HT1080 (cell line): ENCODE results near the gene MIEF2. TPM values are rescaled to one million over a fixed set of nuclear protein-coding genes. Genes with fewer than 3 reads are reported as not detected.

Experiments used
- DNase-seq: peaks from one replicate; pipeline ENCODE4 v3.0.0-alpha.2; 2015; ENCODE audit warnings: low read depth
- total RNA-seq: library from RNA; depleted of rRNA; stranded (reverse); fragments of >200 nt; shearing (Covaris generic); gene quantifications from 2 replicates; pipeline ENCODE4 v1.2.3, GENCODE V29; 2014

MIEF2 gene
- total RNA-seq, 1 experiment from 2014 or later = 5.7 TPM

DNA sequence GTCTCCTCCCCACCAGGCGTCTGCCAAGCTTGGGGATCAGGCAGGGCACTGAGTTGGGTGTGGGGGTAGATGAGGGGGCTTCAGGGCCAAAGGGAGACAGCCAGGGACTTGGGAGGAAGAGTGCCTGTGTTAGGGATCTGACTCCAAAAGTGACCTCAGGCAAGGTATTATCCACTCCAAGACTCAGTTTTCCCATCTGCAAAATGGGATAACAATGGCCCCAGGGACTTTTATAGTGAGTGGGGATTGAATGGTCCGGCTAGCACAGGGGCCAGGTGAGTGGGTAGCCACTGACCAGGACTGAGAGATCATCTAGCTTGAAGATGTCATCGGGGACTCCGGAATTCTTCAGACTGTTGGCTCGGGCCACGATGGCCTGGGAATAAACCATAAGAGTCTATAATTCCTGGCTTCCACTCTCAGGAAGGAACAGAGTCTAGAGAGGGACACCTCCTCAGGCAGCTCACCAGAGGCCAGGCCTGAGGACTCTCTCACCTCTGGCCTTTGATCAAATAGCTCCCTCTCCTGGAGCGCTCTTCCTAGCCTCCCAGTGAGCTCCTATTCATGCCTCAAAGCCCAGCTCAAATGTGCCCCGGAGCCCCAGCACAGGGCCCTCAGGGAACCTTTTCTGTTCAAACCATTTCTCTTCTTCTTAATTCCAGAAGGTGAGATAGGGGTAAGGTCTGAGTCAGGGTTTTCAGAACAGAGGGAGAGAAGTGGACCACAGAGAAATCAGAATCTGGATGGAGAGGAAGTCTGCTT lies 5.4 kb upstream of the MIEF2 start:
- no peak for DNase-seq

DNA sequence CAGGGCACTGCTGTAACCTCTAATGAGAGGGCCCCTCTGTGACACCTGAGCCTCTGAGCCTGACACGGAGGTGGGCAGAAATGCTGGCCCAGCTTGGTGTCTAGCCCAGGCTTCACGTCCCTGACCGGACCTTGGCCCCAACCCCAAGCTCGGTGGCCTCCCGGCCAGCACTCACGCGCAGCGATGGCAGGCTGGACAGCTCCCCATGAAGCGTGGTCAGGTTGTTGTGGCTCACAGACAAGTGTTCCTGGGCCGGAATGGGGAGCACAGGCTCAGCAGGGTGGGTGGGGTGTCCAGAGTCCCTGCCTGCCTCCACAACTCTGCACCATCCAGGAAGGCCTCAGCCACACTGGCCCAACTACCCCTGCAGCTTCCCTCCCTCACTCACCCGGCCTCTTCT lies 4.1 kb upstream of the MIEF2 start:
- DNase-seq = no peak

DNA sequence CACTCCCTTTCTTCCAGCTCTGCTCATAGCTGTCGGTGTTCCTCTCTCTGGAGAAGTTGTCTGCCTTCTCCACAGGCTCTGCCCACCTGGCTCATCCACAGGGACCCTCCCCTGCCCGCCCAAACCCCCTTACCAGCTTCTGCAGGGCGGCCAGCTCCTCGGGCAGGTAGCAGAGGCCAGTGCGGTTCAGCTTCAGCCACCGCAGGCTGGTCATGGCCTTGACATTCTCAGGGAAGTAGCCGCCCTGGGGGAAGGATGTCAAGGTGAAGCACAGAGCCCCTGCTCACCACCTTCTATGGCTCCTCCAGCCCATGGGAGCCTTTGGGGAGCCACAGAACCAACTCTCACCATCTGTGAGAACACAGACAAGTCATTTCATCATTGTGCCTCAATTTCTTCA lies 3.7 kb upstream of the MIEF2 start:
- DNase-seq = no peak

DNA sequence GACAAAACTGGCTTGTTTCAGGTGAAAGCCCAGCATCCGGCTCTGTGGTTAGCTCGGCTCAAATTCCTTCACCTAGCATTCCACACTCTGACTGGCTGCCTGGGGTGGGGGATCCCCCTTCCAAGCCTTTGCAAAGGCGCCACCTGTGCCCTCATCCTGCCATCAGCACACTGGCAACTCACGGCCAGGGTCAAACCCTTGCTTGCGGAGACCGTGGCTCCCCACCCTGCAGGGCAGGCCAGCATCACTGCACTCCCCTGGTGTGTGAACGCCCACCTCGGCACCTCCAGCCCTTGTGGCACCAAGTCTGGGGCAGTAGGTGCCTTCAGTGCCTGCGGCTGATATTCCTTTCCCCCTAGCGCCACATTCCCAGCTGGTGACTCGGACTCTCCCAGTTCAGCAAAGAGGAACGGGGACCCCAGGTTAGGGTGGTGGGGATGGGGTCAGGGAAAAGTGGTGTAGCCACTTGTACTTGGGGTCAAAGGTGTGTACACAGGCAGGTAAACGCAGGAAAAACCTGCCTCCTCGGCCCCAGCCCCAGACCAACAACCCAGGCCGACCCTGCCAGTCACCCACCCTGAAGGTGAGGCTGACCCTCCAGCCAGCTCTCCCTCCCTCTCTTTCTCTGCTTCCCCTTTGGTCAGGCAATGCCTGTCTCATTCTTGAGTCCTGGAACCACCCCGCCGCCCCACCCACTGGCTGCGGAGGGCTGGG lies 3.0 kb upstream of the MIEF2 start:
- no peak for DNase-seq

DNA sequence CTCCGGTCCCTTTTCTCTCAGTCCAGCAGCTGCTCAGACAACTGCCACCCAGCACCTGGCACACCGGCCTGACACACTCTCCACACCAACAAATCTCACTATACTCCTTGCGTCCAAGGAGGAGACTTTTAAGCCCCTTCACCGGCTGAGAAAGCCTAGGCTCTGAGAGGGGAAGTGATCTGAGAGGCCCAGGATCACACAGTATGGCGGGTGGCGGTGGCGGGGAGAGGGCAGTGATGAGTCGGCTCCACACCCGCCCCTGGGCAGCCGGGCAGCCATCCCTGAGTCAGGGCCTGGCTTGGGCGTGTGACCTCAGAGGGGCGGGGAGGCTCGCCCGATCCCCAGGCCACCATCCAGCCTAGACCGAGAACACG lies 2.5 kb upstream of the MIEF2 start:
- peak; percentile 77 for DNase-seq

DNA sequence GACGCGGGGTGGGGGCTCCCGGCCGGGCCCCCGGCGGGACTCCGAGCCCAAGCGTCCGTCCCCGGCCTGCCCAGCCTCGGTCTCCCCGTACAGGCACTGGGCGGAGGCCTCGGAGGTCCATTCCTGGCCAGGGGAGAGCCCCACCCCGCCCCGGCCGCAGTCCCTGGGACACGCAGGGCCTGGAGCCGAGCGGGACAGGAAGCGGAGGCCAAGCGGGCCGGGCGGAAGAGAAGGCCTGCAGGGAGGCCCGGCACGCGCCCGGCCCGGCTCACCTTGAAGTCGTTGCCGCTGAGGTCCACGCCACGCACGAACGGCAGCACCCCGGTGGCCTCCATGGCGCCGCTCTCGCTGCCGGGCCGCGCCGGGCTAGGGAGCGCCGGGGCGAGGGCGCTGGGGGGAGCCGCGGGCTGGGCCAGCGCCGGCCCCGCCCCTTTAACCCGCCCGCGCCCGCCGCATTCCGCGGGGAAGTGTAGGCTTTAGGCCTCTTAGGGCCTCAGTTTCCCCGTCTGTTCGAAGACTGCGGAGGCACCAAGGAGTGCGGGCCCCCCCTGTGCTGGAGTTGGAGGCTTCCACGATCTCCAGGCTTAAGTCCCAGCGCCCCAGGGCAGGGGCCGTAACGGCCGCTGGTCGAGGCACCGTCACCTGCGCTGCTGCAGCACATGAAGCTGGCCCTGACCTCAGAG lies 2.0 kb upstream of the MIEF2 start, which contains the start of gene FLII:
FLII (minus strand) TSS at position 383 of the 683 bp plus-strand sequence; CDS start at position 335, 48 bp downstream.
- no peak for DNase-seq

DNA sequence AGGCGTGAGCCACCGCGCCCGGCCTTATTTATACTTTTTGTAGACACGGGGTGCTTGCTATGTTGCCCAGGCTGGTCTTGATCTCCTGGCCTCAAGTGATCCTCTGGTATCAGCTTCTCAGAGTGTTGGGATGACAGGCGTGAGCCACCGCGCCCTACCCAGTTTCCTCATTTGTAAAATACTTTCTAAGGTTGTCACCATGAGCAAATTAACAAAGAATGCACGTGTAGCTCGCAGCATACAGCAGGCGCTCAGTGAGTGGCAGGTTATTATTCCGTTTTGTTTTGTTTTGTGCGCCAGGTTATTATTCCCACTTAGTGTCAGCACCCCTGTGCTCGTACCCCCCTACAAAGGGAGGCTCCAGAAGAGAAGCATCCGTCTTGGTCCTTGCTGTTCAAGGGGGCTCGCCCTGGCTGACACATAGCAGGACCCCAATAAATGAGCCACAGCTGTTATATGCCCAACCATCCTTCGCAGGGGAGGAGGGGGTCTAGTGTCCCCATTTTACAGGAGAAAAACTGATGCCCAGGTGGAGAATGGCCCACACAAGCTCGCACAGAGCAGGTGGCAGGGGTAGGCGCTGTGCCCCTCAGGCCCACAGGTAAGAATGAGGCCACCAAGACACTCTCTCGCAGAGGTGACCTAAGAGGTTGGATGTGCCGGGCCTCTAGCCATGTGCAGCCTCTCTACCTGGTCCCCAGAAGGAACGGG lies 686 bp upstream of the MIEF2 start:
- peak; percentile 56 for DNase-seq

DNA sequence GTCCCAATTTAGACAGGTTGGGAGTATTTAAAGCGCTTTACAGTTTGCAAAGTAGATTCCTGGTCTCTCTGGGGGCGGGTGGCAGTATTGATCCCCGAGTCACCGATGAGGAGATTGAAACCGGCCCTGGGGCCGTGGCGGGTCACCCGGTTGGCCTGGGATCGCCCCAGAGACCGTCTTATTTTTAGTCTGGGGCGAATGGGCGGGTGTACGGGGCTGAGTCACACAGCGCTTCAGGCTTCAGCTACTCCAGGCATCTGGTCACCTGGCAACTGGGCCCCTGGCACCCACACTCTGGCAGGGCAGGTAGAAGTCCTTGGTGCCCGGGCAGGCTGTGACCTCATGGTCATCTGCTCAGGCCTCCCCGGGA lies 669 bp downstream of the MIEF2 start:
- peak; percentile 58 for DNase-seq

DNA sequence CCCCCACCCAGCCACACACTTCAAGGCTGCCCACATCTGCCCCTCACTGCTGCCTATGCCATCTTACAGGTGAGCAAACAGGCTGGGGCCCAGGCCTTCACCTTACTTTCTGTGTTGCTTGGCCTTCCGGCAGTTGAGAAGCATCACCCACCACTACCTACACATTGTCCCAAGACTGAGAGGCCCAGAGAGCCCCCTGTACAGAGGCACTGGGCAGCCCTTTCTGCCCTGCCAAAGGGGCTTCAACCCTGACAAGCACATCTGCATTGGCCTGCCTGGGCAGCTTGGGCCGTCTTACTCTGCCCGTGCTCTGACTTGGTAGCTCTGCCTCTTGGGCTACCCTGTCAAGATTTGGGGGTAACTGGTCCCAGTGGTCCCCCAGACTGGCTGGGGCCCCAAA lies 1.2 kb downstream of the MIEF2 start:
- DNase-seq = no peak

DNA sequence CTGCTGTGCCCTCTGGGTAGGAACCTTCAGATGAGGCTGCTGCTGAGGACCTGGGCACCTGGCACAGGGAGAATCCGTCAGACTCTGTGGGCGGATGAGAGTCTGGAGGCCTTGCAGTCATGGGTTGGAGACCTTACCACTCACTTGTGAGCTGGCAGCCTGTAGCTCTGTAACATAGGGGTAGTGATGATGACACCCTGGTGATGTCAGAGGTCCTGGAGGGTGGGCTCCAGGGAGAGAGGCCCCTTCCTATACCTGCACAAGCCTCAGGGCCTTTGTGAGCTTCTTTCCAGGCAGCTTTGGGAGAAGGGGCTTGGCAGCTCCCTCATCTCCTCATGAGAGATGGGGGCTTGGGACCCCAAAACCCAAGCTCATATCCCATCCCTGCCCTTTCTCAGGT lies 1.6 kb downstream of the MIEF2 start:
- no peak for DNase-seq

DNA sequence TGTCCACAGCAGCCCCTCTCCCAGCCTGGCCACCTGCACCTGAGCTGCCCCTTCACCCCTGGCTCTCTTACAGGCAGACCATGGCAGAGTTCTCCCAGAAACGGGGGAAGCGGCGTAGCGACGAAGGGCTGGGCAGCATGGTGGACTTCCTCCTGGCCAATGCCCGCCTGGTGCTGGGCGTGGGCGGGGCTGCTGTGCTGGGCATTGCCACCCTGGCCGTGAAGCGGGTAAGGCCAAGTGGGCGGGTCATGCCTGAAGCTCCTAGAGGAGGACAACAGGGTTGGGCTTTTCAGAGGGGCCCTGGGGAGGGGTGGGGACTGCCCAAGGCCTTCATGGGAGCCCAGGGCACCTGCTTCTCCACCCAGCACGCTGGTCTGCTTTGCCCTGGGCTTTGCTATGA lies 2.2 kb downstream of the MIEF2 start:
- DNase-seq = no peak

DNA sequence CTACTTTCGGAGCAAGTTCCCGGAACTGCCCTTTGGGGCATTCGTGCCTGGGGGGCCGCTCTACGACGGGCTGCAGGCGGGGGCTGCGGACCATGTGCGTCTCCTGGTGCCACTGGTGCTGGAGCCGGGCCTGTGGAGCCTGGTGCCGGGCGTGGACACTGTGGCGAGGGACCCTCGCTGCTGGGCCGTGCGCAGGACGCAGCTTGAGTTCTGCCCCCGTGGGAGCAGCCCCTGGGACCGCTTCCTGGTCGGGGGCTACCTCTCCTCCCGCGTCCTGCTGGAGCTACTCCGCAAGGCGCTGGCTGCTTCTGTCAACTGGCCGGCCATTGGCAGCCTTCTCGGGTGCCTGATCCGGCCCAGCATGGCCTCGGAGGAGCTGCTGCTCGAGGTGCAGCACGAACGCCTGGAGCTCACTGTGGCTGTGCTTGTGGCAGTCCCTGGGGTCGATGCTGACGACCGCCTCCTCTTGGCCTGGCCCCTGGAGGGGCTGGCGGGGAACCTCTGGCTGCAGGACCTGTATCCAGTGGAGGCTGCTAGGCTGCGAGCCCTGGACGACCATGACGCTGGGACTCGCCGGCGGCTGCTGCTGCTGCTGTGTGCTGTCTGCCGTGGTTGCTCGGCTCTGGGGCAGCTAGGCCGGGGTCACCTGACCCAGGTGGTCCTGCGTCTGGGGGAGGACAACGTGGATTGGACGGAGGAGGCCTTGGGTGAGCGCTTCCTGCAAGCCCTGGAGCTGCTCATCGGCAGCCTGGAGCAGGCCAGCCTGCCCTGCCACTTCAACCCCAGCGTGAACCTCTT lies 3.6 kb downstream of the MIEF2 start:
- no peak for DNase-seq

DNA sequence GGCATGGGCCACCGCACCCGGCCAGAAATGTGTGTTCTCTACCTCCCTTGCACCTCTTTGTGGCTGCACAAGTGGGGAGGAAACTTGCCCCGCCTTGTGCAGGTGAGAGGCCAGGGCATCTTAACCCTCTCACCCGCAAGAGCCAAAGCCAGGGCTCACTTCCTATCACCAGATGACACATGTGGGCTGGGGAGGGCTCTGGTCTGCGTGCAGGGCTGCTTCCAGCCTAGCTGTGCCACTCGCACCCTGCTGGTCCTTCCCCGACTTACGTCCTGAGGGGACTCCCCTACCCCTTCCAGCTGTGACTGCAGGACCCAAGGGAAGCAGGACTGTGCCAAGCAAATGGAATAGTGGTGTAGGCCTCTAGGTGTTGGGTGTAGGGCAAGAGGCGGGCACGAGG lies 6.9 kb downstream of the MIEF2 start:
- no peak for DNase-seq

DNA sequence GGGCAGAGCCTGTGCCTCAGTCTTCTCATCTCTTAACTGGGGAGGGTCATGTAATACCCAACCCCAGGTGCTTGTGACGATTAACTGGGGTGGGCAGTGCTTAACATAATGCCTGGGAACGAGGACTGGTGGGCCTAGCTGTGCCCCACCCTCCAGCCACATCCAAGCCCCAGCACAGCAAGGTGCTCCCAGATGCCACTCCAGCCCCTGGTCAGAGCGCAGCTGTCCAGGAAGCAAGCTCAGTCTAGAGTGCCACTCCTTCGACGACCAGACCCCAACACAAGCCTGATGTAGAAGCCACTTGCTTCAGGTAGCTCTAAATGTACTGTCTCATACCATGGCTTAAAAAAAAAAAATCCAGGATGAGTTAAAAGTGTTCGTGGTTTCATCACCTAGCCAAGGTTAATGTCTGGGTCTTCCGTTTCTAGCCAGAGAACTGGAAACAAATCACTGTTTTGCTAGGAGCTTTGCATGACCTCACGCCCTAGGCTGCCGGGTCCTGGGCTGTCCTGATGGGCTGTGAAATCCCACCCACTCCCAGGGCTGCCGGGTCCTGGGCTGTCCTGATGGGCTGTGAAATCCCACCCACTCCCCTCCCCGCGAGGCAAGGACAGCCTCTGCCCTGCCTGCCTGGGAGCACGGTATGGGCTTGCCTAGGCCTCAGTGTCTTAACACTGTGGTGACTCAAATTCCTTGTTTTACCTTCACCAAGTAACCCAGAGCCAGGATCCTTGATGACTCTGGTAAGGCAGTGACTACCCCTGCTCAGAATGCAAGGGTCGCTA lies 7.7 kb downstream of the MIEF2 start:
- peak; percentile 35 for DNase-seq

DNA sequence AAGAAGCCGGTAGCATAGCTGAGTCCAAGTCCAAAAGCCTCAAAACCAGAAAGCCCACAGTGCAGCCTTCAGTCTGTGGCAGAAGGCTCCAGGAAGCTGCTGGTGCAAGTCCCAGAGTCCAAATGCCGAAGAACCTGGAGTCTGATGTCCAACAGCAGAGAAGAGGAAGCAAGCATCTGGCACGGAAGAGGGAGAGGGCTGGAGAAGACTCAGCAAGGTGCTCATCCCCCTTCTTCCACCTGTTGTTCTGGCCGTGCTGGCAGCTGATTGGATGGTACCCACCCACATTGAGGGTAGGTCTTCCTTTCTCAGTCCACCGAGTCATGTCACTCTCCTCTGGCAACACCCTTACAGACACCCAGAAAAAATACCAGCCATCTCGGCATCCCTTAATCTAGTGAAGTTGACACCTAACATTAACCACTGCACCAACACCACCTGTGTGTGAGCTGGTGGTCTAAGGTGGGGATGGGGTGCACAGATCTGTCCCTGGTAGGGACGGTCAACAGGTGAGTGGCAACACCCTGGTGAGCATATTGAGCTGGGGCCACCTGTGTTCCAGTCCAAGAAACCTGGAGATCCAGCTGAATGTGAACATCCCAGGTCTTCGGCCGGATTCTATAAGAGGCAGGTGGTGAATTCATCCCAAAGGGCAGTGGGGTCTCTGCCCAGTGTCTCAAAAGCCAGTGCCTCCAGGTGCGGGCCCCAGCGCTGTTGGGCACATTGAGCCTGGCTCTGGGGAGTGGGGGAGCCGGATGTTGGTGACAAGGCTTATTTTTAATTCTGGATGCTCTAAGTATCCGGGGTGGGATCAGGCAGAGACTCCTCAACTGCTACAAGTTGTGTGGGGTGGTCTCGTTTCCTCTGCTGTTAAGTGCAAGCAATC lies 9.8 kb downstream of the MIEF2 start:
- no peak for DNase-seq

DNA sequence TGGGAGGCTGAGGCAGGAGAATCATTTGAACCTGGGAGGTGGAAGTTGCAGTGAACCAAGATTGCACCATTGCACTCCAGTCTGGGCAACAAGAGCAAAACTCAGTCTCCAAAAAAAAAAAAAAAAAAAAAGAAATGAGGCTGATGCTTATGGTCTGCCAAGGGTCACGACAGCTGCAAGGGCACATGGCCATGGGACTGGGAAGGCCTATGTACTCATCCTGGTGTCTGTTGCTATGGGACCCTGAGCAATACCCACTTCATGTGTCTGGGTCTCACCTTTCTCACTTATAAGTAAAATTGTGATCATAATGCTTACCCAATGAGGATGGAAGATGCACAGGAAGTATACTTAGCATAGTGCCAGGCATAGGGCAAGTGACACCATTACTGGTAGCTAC lies 16.6 kb downstream of the MIEF2 start:
- no peak for DNase-seq

DNA sequence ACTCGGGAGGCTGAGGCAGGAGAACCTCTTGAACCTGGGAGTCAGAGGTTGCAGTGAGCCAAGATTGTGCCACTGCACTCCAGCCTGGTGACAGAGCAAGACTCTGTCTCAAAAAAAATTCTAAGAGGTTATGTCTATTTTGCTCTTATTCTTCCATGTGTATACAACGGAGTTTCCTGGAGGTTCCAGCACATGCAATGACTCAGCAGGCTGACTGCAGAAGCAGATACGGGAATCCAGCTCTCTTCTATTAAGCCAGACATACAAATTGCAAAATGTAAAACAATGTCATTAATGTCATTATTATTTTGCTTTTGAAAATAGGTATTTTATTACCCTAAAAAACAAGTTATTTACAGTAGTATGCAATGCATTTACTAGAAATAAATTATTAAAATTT lies 18.4 kb downstream of the MIEF2 start:
- no peak for DNase-seq

DNA sequence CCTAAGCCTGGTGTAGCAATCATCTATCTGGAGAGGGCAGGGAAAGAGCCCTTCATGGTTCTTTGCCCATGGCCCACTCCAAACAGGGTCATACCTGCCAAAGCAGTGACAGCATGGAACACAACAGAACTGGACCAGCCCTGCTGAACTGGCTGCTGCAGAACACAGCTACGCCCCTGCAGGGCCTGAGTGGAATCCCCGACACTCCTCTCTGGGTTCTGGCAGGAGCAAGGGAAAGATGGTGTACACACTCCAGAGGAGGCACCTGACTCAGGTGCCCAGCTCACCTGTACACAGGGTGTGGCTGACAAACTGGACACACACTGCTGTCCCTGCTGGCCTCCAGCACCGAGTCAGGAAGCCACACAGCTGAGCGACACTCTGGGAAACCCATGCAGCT lies 19.8 kb downstream of the MIEF2 start:
- no peak for DNase-seq

DNA sequence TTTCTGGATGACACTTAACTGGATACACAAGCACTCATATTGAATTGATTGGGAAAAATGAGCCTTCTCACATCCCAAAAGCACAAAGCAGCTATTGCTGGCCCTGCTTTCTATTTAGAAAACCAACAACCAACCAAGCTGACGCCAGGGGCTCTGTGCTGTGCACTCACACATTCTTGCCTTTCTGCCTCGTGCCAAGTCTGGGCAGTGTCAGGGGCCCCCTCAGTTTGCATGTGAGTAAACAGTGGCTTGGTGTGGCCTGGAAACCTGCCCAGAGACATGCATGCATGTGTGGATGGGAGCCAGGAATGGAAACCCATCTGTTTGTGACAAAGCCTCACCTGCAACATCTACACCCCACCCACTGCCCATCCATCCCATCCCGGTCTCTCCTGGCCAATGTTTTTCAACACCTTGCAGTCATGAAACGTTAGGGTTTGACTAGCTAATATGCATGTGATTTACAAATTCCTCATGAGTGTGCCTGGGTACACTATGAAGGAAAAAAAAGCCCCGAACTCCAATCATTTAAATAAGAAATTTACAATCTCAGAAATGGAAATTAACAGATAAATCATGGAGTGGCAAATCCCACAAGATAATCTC lies 20.4 kb downstream of the MIEF2 start:
- no peak for DNase-seq
